Liver (tissue), 9 donors: Measurements from ENCODE around the gene FOXP3. TPM values are rescaled to one million over a fixed set of nuclear protein-coding genes. Genes with fewer than 3 reads are reported as not detected.

ENCODE experiments used
- DNase-seq: peaks from one replicate; pipeline ENCODE4 v3.0.0-alpha.2; 2017; ENCODE audit warnings: low spot score
- H3K27ac ChIP-seq, 2 donors: one replicate each; pipeline ENCODE4 v1.7.0; 2013; ENCODE audit warnings: inconsistent platforms in 2 of 2, low read length in 2 of 2, control low read depth in 1 of 2, low read depth in 1 of 2, mild to moderate bottlenecking in 1 of 2
- H3K27me3 ChIP-seq, 4 donors: one replicate each; pipeline versions ENCODE4 v1.6.1 to v1.7.0; 2013; ENCODE audit warnings: low read length in 3 of 4, inconsistent platforms in 1 of 4, mild to moderate bottlenecking in 1 of 4, moderate library complexity in 1 of 4; ENCODE audit not compliant: control insufficient read depth in 4 of 4, insufficient read depth in 4 of 4
- H3K36me3 ChIP-seq, 4 donors: one replicate each; pipeline versions ENCODE4 v1.6.1 to v1.7.0; 2013; ENCODE audit warnings: low read length in 3 of 4, mild to moderate bottlenecking in 3 of 4, low read depth in 1 of 4, moderate library complexity in 1 of 4; ENCODE audit not compliant: control insufficient read depth in 4 of 4, insufficient read depth in 3 of 4
- H3K4me1 ChIP-seq, 4 donors: one replicate each; pipeline versions ENCODE4 v1.6.1 to v1.7.0; 2013; ENCODE audit warnings: low read length in 3 of 4, mild to moderate bottlenecking in 3 of 4, moderate library complexity in 1 of 4; ENCODE audit not compliant: control insufficient read depth in 4 of 4, insufficient read depth in 4 of 4
- H3K4me3 ChIP-seq, 3 donors: one replicate each; pipeline versions ENCODE4 v1.6.1 to v1.7.0; 2013; ENCODE audit warnings: low read length in 3 of 3, control low read depth in 1 of 3, low read depth in 1 of 3, mild to moderate bottlenecking in 1 of 3
- H3K9ac ChIP-seq, 2 donors: one replicate each; pipeline ENCODE4 v1.7.0; 2013; ENCODE audit warnings: low read length in 2 of 2, mild to moderate bottlenecking in 2 of 2, moderate library complexity in 2 of 2, control low read depth in 1 of 2, low read depth in 1 of 2
- H3K9me3 ChIP-seq, 4 donors: one replicate each; pipeline versions ENCODE4 v1.6.1 to v1.7.0; 2013; ENCODE audit warnings: low read length in 3 of 4; ENCODE audit not compliant: control insufficient read depth in 4 of 4
- CTCF ChIP-seq: fragments of 150-350 bp; IDR thresholded peaks from 2 replicates; pipeline ENCODE4 v1.5.1; 2017; ENCODE audit warnings: improper control_type of control experiment, low read depth, low read length; ENCODE audit not compliant: missing input control
- EGR1 ChIP-seq, 2 donors: IDR thresholded peaks; 2 replicates each; pipeline ENCODE4 v1.6.1; 2016 to 2018; ENCODE audit warnings: antibody characterized with exemption in 2 of 2, low read depth in 2 of 2
- FOXA1 ChIP-seq: IDR thresholded peaks from 2 replicates; pipeline ENCODE4 v1.6.1; 2016; ENCODE audit warnings: antibody characterized with exemption
- FOXA2 ChIP-seq: IDR thresholded peaks from 2 replicates; pipeline ENCODE4 v1.6.1; 2016; ENCODE audit warnings: antibody characterized with exemption
- GABPA ChIP-seq, 2 donors: IDR thresholded peaks in 1 of 2; conservative IDR thresholded peaks in 1 of 2; 2 replicates each; pipeline ENCODE4 v1.6.1; 2016; ENCODE audit warnings: antibody characterized with exemption in 2 of 2, mild to moderate bottlenecking in 1 of 2, moderate library complexity in 1 of 2
- HNF4A ChIP-seq, 2 donors: conservative IDR thresholded peaks; 2 replicates each; pipeline ENCODE4 v1.6.1; 2016; ENCODE audit warnings: antibody characterized with exemption in 2 of 2, mild to moderate bottlenecking in 2 of 2
- HNF4G ChIP-seq: IDR thresholded peaks from 2 replicates; pipeline ENCODE4 v1.6.1; 2016; ENCODE audit warnings: antibody characterized with exemption
- JUND ChIP-seq, 2 donors: IDR thresholded peaks; 2 replicates each; pipeline ENCODE4 v1.6.1; 2016; ENCODE audit warnings: antibody characterized with exemption in 2 of 2
- NR2F2 ChIP-seq: IDR thresholded peaks from 2 replicates; pipeline ENCODE4 v1.6.1; 2016; ENCODE audit warnings: antibody characterized with exemption
- RAD21 ChIP-seq, 2 donors: IDR thresholded peaks; 2 replicates each; pipeline ENCODE4 v1.6.1; 2016; ENCODE audit warnings: antibody characterized with exemption in 2 of 2, mild to moderate bottlenecking in 2 of 2
- SP1 ChIP-seq: IDR thresholded peaks from 2 replicates; pipeline ENCODE4 v1.6.1; 2018; ENCODE audit warnings: antibody characterized with exemption, mild to moderate bottlenecking
- TAF1 ChIP-seq: conservative IDR thresholded peaks from 2 replicates; pipeline ENCODE4 v1.6.1; 2016; ENCODE audit warnings: antibody characterized with exemption, mild to moderate bottlenecking
- YY1 ChIP-seq: IDR thresholded peaks from 2 replicates; pipeline ENCODE4 v1.6.1; 2016; ENCODE audit warnings: antibody characterized with exemption, mild to moderate bottlenecking
- ZBTB33 ChIP-seq: IDR thresholded peaks from 2 replicates; pipeline ENCODE4 v1.6.1; 2016; ENCODE audit warnings: antibody characterized with exemption
- WGBS: extraction: QIAGEN DNeasy Blood & Tissue Kit; methylation state at CpG from one replicate; pipeline ENCODE4 v1.1.7; 2013; 5-methylcytosine and 5-hydroxymethylcytosine counted together
- polyA plus RNA-seq, 2 donors: library from polyadenylated mRNA; stranded (reverse) in 1 of 2; unstranded in 1 of 2; fragments of 200-250 nt in 1 of 2; fragments of >200 nt in 1 of 2; fragmentation: Nextera tagmentation in 1 of 2; extraction: Ambion mirVana in 1 of 2; gene quantifications; one replicate each; pipeline versions ENCODE4 v1.2.1 to v1.2.3, GENCODE V29; 2013 to 2015
- total RNA-seq, 2 donors: library from RNA; depleted of rRNA; stranded (reverse); fragments of >200 nt; gene quantifications; one replicate each; pipeline ENCODE4 v1.2.3, GENCODE V29; 2014
- TF ChIP-seq, protein P1 (sequence below): IDR thresholded peaks from 2 replicates; pipeline ENCODE4 v1.6.1; 2016; ENCODE audit warnings: antibody characterized with exemption
- TF ChIP-seq, protein P2 (sequence below): IDR thresholded peaks from 2 replicates; pipeline ENCODE4 v1.6.1; 2016; ENCODE audit warnings: antibody characterized with exemption
- TF ChIP-seq, protein P3 (sequence below): IDR thresholded peaks from 2 replicates; pipeline ENCODE4 v1.6.1; 2016; ENCODE audit warnings: antibody characterized with exemption, mild to moderate bottlenecking
- donor health status: healthy.
- donor health status: healthy.
- donor health status: healthy.
- donor health status: healthy.
- donor health status: healthy.

FOXP3 gene
- total and polyA plus RNA-seq, 4 donors: 0.05 to 0.65 (median 0.19) TPM

- no peak for DNase-seq
Measured at GRCh38 chrX:49206543-49206942, 58.0 kb downstream of the FOXP3 start.

More at GRCh38 chrX:49206543-49206942, 58.0 kb downstream of the FOXP3 start:
- Histone ChIP-seq H3K4me1 (no peaks in the 10 kb centered on the region), H3K27ac (no peak overlapping the region), H3K9me3 (no peaks in the 10 kb centered on the region), H3K9ac (no peak overlapping the region), H3K36me3 (no peaks in the 10 kb centered on the region), H3K4me3 (no peak overlapping the region), H3K27me3 (no peaks in the 10 kb centered on the region)
- TF ChIP-seq RAD21 (IDR thresholded peaks at IDR 0.05): no peak
- no peak for TF ChIP-seq ZBTB33
- no peak for TF ChIP-seq SP1
- TF ChIP-seq, protein P1, sequence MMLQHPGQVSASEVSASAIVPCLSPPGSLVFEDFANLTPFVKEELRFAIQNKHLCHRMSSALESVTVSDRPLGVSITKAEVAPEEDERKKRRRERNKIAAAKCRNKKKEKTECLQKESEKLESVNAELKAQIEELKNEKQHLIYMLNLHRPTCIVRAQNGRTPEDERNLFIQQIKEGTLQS: no peak
- no peak for TF ChIP-seq NR2F2
- no peak for TF ChIP-seq EGR1 (IDR thresholded peaks at IDR 0.05; ENCODE audit: low read depth in 2 of 2)
- TF ChIP-seq, protein P2, sequence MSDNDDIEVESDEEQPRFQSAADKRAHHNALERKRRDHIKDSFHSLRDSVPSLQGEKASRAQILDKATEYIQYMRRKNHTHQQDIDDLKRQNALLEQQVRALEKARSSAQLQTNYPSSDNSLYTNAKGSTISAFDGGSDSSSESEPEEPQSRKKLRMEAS: no peak
- TF ChIP-seq HNF4G: no peak
- TF ChIP-seq YY1: no peak
- TF ChIP-seq, protein P3, sequence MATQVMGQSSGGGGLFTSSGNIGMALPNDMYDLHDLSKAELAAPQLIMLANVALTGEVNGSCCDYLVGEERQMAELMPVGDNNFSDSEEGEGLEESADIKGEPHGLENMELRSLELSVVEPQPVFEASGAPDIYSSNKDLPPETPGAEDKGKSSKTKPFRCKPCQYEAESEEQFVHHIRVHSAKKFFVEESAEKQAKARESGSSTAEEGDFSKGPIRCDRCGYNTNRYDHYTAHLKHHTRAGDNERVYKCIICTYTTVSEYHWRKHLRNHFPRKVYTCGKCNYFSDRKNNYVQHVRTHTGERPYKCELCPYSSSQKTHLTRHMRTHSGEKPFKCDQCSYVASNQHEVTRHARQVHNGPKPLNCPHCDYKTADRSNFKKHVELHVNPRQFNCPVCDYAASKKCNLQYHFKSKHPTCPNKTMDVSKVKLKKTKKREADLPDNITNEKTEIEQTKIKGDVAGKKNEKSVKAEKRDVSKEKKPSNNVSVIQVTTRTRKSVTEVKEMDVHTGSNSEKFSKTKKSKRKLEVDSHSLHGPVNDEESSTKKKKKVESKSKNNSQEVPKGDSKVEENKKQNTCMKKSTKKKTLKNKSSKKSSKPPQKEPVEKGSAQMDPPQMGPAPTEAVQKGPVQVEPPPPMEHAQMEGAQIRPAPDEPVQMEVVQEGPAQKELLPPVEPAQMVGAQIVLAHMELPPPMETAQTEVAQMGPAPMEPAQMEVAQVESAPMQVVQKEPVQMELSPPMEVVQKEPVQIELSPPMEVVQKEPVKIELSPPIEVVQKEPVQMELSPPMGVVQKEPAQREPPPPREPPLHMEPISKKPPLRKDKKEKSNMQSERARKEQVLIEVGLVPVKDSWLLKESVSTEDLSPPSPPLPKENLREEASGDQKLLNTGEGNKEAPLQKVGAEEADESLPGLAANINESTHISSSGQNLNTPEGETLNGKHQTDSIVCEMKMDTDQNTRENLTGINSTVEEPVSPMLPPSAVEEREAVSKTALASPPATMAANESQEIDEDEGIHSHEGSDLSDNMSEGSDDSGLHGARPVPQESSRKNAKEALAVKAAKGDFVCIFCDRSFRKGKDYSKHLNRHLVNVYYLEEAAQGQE: no peak
- no peak for TF ChIP-seq CTCF
- TF ChIP-seq TAF1: no peak
- TF ChIP-seq GABPA (IDR thresholded peaks at IDR 0.05 in 1 of 2, conservative IDR thresholded peaks at IDR 0.05 in 1 of 2): no peak
- TF ChIP-seq HNF4A (conservative IDR thresholded peaks at IDR 0.05): no peak
- no peak for TF ChIP-seq FOXA2
- TF ChIP-seq JUND (IDR thresholded peaks at IDR 0.05): no peak
- no peak for TF ChIP-seq FOXA1
- 80% methylated on average over 8 of the region's 8 CpGs for WGBS
